K562 (cell line): ENCODE results near the gene HPGDS. TPM values are rescaled to one million over a fixed set of nuclear protein-coding genes. Genes with fewer than 3 reads are reported as not detected.
"Not testable (repeated sequence)": the region's sequence is repeated elsewhere in the genome, so short reads cannot be mapped to it uniquely, and the experiment has no call there.

Source experiments
- ATAC-seq: fragments of 200-7000 bp; cut with Tn5 transposase; 3 replicates; pipeline ENCODE4 v1.9.1; 2020; ENCODE audit warnings: moderate library complexity
- BruUV-seq: library from RNA; stranded (reverse); fragments of 400-500 nt; replicated peaks from 2 replicates; lab custom pipeline; 2021; lab: Mats Ljungman, UMichigan
- CTCF ChIA-PET: fragments of 300-600 bp; formaldehyde crosslinking; extraction: SDS; loops from one replicate; lab custom pipeline; 2021; ENCODE audit warnings: low intra/inter-chr PET ratio; lab: Yijun Ruan, JAX
- POLR2A ChIA-PET: fragments of 300-600, 350-650 bp; sonication (Branson Sonifier 250); formaldehyde crosslinking; extraction: SDS; loops from one replicate; lab custom pipeline; 2021; ENCODE audit warnings: antibody characterized with exemption, inconsistent platforms; lab: Yijun Ruan, JAX
- DNase-seq, 4 experiments: peaks; one replicate each; pipeline versions ENCODE4 v3.0.0 to v3.0.0-alpha.2; 2011 to 2018; ENCODE audit warnings: low spot score in 3 of 4, mixed read lengths in 3 of 4; ENCODE audit errors: extremely low read depth in 1 of 4
- FAIRE-seq: peaks from 2 replicates; lab custom pipeline; 2011; peaks lifted over from hg19 to GRCh38; lab: Jason Lieb, UNC
- H2AFZ ChIP-seq: 2 replicates; pipeline ENCODE4 v1.6.0; 2011; ENCODE audit warnings: low read depth, low read length, control low read depth, inconsistent platforms
- H3K27ac ChIP-seq: fragments of 200-600 bp; 3 replicates; pipeline ENCODE4 v1.8.0; 2011; ENCODE audit warnings: low read depth, mild to moderate bottlenecking, control low read depth, inconsistent platforms, low read length, moderate library complexity, mixed read lengths; ENCODE audit errors: extremely low read depth
- H3K27me3 ChIP-seq, 2 experiments: fragments of 300-600 bp in 1 of 2; 2 replicates in 1 of 2; 3 replicates in 1 of 2; pipeline versions ENCODE4 v1.6.0 to v1.8.0; 2011; ENCODE audit warnings: inconsistent platforms in 2 of 2, low read length in 2 of 2, mild to moderate bottlenecking in 1 of 2, mixed read lengths in 1 of 2, moderate library complexity in 1 of 2; ENCODE audit not compliant: control insufficient read depth in 2 of 2, insufficient read depth in 2 of 2
- H3K36me3 ChIP-seq: fragments of 300-600 bp; 3 replicates; pipeline ENCODE4 v1.8.0; 2011; ENCODE audit warnings: mild to moderate bottlenecking, low read length, inconsistent platforms; ENCODE audit not compliant: control insufficient read depth, insufficient read depth
- H3K4me1 ChIP-seq, 2 experiments: fragments of 200-600 bp in 1 of 2; replicated peaks in 1 of 2; 2 replicates in 1 of 2; 3 replicates in 1 of 2; pipeline versions ENCODE4 v1.5.1 to v1.8.0; 2011; ENCODE audit warnings: inconsistent platforms in 2 of 2, low read length in 2 of 2, mild to moderate bottlenecking in 1 of 2, mixed read lengths in 1 of 2, moderate library complexity in 1 of 2; ENCODE audit not compliant: control insufficient read depth in 2 of 2, insufficient read depth in 2 of 2
- H3K4me2 ChIP-seq: 2 replicates; pipeline ENCODE4 v1.6.1; 2011; ENCODE audit warnings: low read length, control low read depth, inconsistent platforms, mixed read lengths; ENCODE audit not compliant: insufficient read depth
- H3K4me3 ChIP-seq: fragments of 200-600 bp; sonication (generic), shearing (Covaris generic); 2 replicates; pipeline ENCODE4 v1.5.1; 2016; ENCODE audit warnings: control low read depth, inconsistent platforms
- H3K79me2 ChIP-seq: fragments of 200-600 bp; 3 replicates; pipeline ENCODE4 v1.8.0; 2011; ENCODE audit warnings: low read length, inconsistent platforms; ENCODE audit not compliant: control insufficient read depth, insufficient read depth
- H3K9ac ChIP-seq, 2 experiments: 2 replicates each; pipeline versions ENCODE4 v1.6.0 to v1.6.1; 2011; ENCODE audit warnings: low read depth in 2 of 2, low read length in 2 of 2, control low read depth in 1 of 2, inconsistent platforms in 1 of 2, mild to moderate bottlenecking in 1 of 2, mixed read lengths in 1 of 2; ENCODE audit not compliant: insufficient read depth in 1 of 2
- H3K9me1 ChIP-seq: one replicate; pipeline ENCODE4 v1.6.0; 2011; ENCODE audit warnings: inconsistent platforms, mild to moderate bottlenecking, low read length, moderate library complexity; ENCODE audit not compliant: control insufficient read depth, insufficient read depth
- H3K9me3 ChIP-seq: replicated peaks from 2 replicates; pipeline ENCODE4 v1.5.1; 2011; ENCODE audit warnings: low read depth, low read length, inconsistent platforms; ENCODE audit not compliant: control insufficient read depth, insufficient read depth
- H4K20me1 ChIP-seq: replicated peaks from 2 replicates; pipeline ENCODE4 v1.6.1; 2011; ENCODE audit warnings: low read length, inconsistent platforms, mixed read lengths; ENCODE audit not compliant: control insufficient read depth, insufficient read depth
- CEBPB ChIP-seq: fragments of 450-650 bp; IDR thresholded peaks from 2 replicates; pipeline ENCODE4 v1.6.1; 2016; ENCODE audit warnings: missing genetic modification characterization, missing compliant biosample characterization
- TCF3 ChIP-seq: sonication (generic); formaldehyde crosslinking; IDR thresholded peaks from 2 replicates; pipeline ENCODE4 v1.4.0; 2020; ENCODE audit warnings: mild to moderate bottlenecking, missing genetic modification reagents
- WGBS: fragments of 100-300 bp; shearing (Covaris generic); methylation state at CpG from one replicate; pipeline ENCODE4 v1.1.6; 2016; ENCODE audit warnings: low coverage, mixed read lengths; ENCODE audit not compliant: insufficient coverage; ENCODE audit errors: missing lambda C conversion rate; 5-methylcytosine and 5-hydroxymethylcytosine counted together
- in situ Hi-C: fragments of 300-500 bp; cut with MboI; formaldehyde crosslinking; loops from 4 replicates; pipeline ENCODE4 v1.15.0; 2018; ENCODE audit warnings: inconsistent platforms, mixed read lengths
- intact Hi-C: fragments of 100-400 bp; cut with micrococcal nuclease; formaldehyde crosslinking; loops from 2 replicates; pipeline ENCODE4 v1.14.2; 2022
- polyA plus RNA-seq, 8 experiments: library from polyadenylated mRNA; depleted of rRNA in 4 of 8; stranded (reverse) in 5 of 8; unstranded in 3 of 8; fragments of >200 nt; fragmentation: Nextera tagmentation in 2 of 8; fragmentation: Illumina TruSeq in 1 of 8; extraction: Ambion mirVana in 2 of 8; extraction: Trizol in 1 of 8; gene quantifications; 2 replicates each; pipeline versions ENCODE4 v1.2.1 to v1.2.3, GENCODE V29; 2011 to 2014; ENCODE audit warnings: inconsistent platforms in 1 of 8, missing spikeins in 1 of 8
- total RNA-seq, 7 experiments: library from RNA; depleted of rRNA in 6 of 7; stranded (reverse); fragments of >200 nt in 6 of 7; fragmentation: Illumina TruSeq in 2 of 7; extraction: Trizol in 2 of 7; gene quantifications; 2 replicates each; pipeline versions ENCODE4 v1.2.1 to v1.2.3, GENCODE V29; 2011 to 2021; ENCODE audit warnings: low replicate concordance in 1 of 7

Gene HPGDS
- total and polyA plus RNA-seq, 9 of the 15 experiments (the other 6 are each of a cell fraction or from before 2014, with no cell fraction given), result 0.07 to 0.36 (median 0.14) TPM; not detected in 4

- 27% methylated on average over 3 of the region's 3 CpGs for WGBS
- H3K79me2 ChIP-seq, DNase-seq, H3K9me3 ChIP-seq, in situ Hi-C loops, FAIRE-seq, H3K9ac ChIP-seq, H3K36me3 ChIP-seq, ATAC-seq, CTCF ChIA-PET, intact Hi-C loops, H3K9me1 ChIP-seq, BruUV-seq, H4K20me1 ChIP-seq, H3K4me2 ChIP-seq, H3K27me3 ChIP-seq, POLR2A ChIA-PET, H2AFZ ChIP-seq, H3K4me1 ChIP-seq, H3K4me3 ChIP-seq, H3K27ac ChIP-seq: not testable (repeated sequence)
- TF ChIP-seq CEBPB (peak; percentile 33; the same call in 1 of the 2 replicates), TCF3 (CRISPR knock-in tag) (peak; percentile 16; the same call in 1 of the 2 replicates)
Measured at GRCh38 chr4:94385452-94385851, 42.8 kb upstream of the HPGDS start.

- in situ Hi-C loops, H3K36me3 ChIP-seq, H3K27ac ChIP-seq, H3K79me2 ChIP-seq, FAIRE-seq, BruUV-seq, DNase-seq, POLR2A ChIA-PET, H3K9me3 ChIP-seq, H3K4me3 ChIP-seq, H4K20me1 ChIP-seq, H3K4me2 ChIP-seq, CTCF ChIA-PET, H3K27me3 ChIP-seq, H2AFZ ChIP-seq, H3K9ac ChIP-seq, H3K9me1 ChIP-seq, intact Hi-C loops, H3K4me1 ChIP-seq, ATAC-seq: not testable (repeated sequence)
- 60% methylated on average over 5 of the region's 5 CpGs for WGBS
Measured at GRCh38 chr4:94382891-94383290, 40.3 kb upstream of the HPGDS start.
